ENCODE results near the gene HSD17B3. TPM values are rescaled to one million over a fixed set of nuclear protein-coding genes. Genes with fewer than 3 reads are reported as not detected.

Gene HSD17B3
- total and polyA plus RNA-seq, 10 of the 15 experiments (the other 5 are each of a cell fraction or from before 2014, with no cell fraction given), result not detected

- no peak overlapping the region for H3K4me2 ChIP-seq (ENCODE audit: control insufficient read depth, insufficient read depth)
- no peaks in the 10 kb centered on the region for H3K79me2 ChIP-seq (ENCODE audit: control insufficient read depth, insufficient read depth, low read length)
- no peaks in the 10 kb centered on the region for H3K36me3 ChIP-seq (ENCODE audit: control insufficient read depth in 2 of 2, insufficient read depth in 2 of 2, low read length in 1 of 2)
- BruUV-seq (replicated peaks), result no TSS peak
- H3K9me3 ChIP-seq (replicated peaks; ENCODE audit: control insufficient read depth, insufficient read depth, low read length), result no peaks in the 10 kb centered on the region
- H2AFZ ChIP-seq (ENCODE audit: control insufficient read depth, low read depth, low read length), result no peak overlapping the region
- no peak overlapping the region for H3K9ac ChIP-seq (ENCODE audit: control insufficient read depth, insufficient read depth, low read length)
- POLR2A ChIA-PET, result no interaction called here
- WGBS (ENCODE audit: insufficient coverage, insufficient replicate concordance, low lambda C conversion rate, missing lambda C conversion rate), result 37% methylated on average over 6 of the region's 6 CpGs
- no peak for FAIRE-seq
- CTCF ChIA-PET, result no interaction called here
- H4K20me1 ChIP-seq (ENCODE audit: control insufficient read depth, insufficient read depth), result no peaks in the 10 kb centered on the region
- ATAC-seq, result no peak
- TF ChIP-seq SKIL (IDR thresholded peaks at IDR 0.05; ENCODE audit: low read depth, poor library complexity, severe bottlenecking) (no peak), SUPT20H (IDR thresholded peaks at IDR 0.05; ENCODE audit: borderline replicate concordance, control insufficient read depth, low read depth, low read length) (no peak), BCL11A (IDR thresholded peaks at IDR 0.05; ENCODE audit: low read depth, low read length) (no peak), JUND (IDR thresholded peaks at IDR 0.05; ENCODE audit: low read depth, low read length) (no peak), GATAD2B (conservative IDR thresholded peaks at IDR 0.05; ENCODE audit: low read depth) (no peak), E4F1 (IDR thresholded peaks at IDR 0.05; ENCODE audit: borderline replicate concordance, partially characterized antibody) (no peak), NFXL1 (IDR thresholded peaks at IDR 0.05; ENCODE audit: borderline replicate concordance) (no peak), SREBF2 (IDR thresholded peaks at IDR 0.05; ENCODE audit: low read length) (no peak), RELA (IDR thresholded peaks at IDR 0.05; ENCODE audit: borderline replicate concordance, partially characterized antibody) (no peak), CEBPB (IDR thresholded peaks at IDR 0.05; ENCODE audit: borderline replicate concordance in 1 of 2, low read depth in 2 of 2, low read length in 2 of 2) (no peak), KDM1A (IDR thresholded peaks at IDR 0.05; ENCODE audit: borderline replicate concordance) (no peak), ZSCAN29 (IDR thresholded peaks at IDR 0.05) (no peak), BHLHE40 (IDR thresholded peaks at IDR 0.05; ENCODE audit: borderline replicate concordance in 1 of 2, low read depth in 2 of 2, low read length in 1 of 2) (no peak), ZNF622 (IDR thresholded peaks at IDR 0.05) (no peak)
- TF ChIP-seq, protein P1, sequence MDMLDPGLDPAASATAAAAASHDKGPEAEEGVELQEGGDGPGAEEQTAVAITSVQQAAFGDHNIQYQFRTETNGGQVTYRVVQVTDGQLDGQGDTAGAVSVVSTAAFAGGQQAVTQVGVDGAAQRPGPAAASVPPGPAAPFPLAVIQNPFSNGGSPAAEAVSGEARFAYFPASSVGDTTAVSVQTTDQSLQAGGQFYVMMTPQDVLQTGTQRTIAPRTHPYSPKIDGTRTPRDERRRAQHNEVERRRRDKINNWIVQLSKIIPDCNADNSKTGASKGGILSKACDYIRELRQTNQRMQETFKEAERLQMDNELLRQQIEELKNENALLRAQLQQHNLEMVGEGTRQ (IDR thresholded peaks at IDR 0.05; ENCODE audit: borderline replicate concordance, low read depth, low read length), result no peak
- TF ChIP-seq, protein P2, sequence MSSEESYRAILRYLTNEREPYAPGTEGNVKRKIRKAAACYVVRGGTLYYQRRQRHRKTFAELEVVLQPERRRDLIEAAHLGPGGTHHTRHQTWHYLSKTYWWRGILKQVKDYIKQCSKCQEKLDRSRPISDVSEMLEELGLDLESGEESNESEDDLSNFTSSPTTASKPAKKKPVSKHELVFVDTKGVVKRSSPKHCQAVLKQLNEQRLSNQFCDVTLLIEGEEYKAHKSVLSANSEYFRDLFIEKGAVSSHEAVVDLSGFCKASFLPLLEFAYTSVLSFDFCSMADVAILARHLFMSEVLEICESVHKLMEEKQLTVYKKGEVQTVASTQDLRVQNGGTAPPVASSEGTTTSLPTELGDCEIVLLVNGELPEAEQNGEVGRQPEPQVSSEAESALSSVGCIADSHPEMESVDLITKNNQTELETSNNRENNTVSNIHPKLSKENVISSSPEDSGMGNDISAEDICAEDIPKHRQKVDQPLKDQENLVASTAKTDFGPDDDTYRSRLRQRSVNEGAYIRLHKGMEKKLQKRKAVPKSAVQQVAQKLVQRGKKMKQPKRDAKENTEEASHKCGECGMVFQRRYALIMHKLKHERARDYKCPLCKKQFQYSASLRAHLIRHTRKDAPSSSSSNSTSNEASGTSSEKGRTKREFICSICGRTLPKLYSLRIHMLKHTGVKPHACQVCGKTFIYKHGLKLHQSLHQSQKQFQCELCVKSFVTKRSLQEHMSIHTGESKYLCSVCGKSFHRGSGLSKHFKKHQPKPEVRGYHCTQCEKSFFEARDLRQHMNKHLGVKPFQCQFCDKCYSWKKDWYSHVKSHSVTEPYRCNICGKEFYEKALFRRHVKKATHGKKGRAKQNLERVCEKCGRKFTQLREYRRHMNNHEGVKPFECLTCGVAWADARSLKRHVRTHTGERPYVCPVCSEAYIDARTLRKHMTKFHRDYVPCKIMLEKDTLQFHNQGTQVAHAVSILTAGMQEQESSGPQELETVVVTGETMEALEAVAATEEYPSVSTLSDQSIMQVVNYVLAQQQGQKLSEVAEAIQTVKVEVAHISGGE (CRISPR knock-in tag; IDR thresholded peaks at IDR 0.05), result no peak
- H3K4me1 ChIP-seq (ENCODE audit: control insufficient read depth, insufficient read depth, low read length), result no peaks in the 10 kb centered on the region
- SMC1A ChIA-PET (ENCODE audit: uncharacterized antibody, unreplicated experiment), result interaction anchor here (0.5 kb wide), 1 partner anchor 45 kb away, joined by 3 read pairs; no protein-coding TSS in a partner anchor
- intact Hi-C loops (cut with micrococcal nuclease; ENCODE audit: unreplicated experiment) (no loop called here), in situ Hi-C loops (cut with MboI) (no loop called here)
- H3K4me3 ChIP-seq, result no peak overlapping the region
- RAD21 ChIA-PET (ENCODE audit: unreplicated experiment), result no interaction called here
- no peaks in the 10 kb centered on the region for H3K27me3 ChIP-seq (replicated peaks in 1 of 2; ENCODE audit: control insufficient read depth in 2 of 2, insufficient read depth in 2 of 2, low read length in 1 of 2)
- H3K27ac ChIP-seq (ENCODE audit: control insufficient read depth, insufficient read depth), result no peak overlapping the region
- no peak for DNase-seq (ENCODE audit: low read depth, low spot score)
Observed at GRCh38 chr9:96281641-96282040, 20.3 kb downstream of the HSD17B3 start.
